Cardiac fibroblast (primary cell): ENCODE measurements around the gene GGT6.

Experiments used
- DNase-seq, 2 donors: peaks; one replicate each; pipeline versions ENCODE4 v3.0.0 to v3.0.0-alpha.2; 2010; ENCODE audit warnings: low read depth in 2 of 2
- H3K4me3 ChIP-seq, 2 donors: replicated peaks in 1 of 2; 1 replicate in 1 of 2; 2 replicates in 1 of 2; pipeline ENCODE4 v1.5.1; 2011; ENCODE audit warnings: low read depth in 2 of 2, low read length in 2 of 2, mild to moderate bottlenecking in 2 of 2, moderate library complexity in 1 of 2
- CTCF ChIP-seq: IDR thresholded peaks from one replicate; pipeline ENCODE4 v1.5.1; 2011; ENCODE audit warnings: low read depth, mild to moderate bottlenecking, low read length, inconsistent platforms

The GGT6 gene

GRCh38 chr17:4534928-4535666 is 25.3 kb downstream of the GGT6 start:
- no peak for TF ChIP-seq CTCF
- H3K4me3 ChIP-seq: no peak overlapping the region
- DNase-seq: no peak

GRCh38 chr17:4534515-4534914 is 25.9 kb downstream of the GGT6 start:
- DNase-seq: no peak
- no peak overlapping the region for H3K4me3 ChIP-seq
- TF ChIP-seq CTCF: no peak

GRCh38 chr17:4533523-4534504 is 26.6 kb downstream of the GGT6 start:
- DNase-seq: no peak
- H3K4me3 ChIP-seq: no peak overlapping the region
- TF ChIP-seq CTCF: no peak

- H3K4me3 ChIP-seq: no peak overlapping the region
- no peak for TF ChIP-seq CTCF
- no peak for DNase-seq
Observed at GRCh38 chr17:4532860-4533522, 27.4 kb downstream of the GGT6 start.

- no peak for DNase-seq
- no peak for TF ChIP-seq CTCF
- no peak overlapping the region for H3K4me3 ChIP-seq
Observed at GRCh38 chr17:4531988-4532736, 28.2 kb downstream of the GGT6 start.
